22Rv1 (cell line): Measurements from ENCODE around the gene IL1RL1.

ENCODE experiments used
- H3K27ac ChIP-seq: fragments of 450-650 bp; 2 replicates; pipeline ENCODE4 v1.5.1; 2017
- ZFX ChIP-seq: fragments of 450-650 bp; IDR thresholded peaks from 2 replicates; pipeline ENCODE4 v1.6.1; 2017; ENCODE audit warnings: antibody characterized with exemption, borderline replicate concordance
- TF ChIP-seq, protein P1 (sequence below): fragments of 450-650 bp; IDR thresholded peaks from 2 replicates; pipeline ENCODE4 v1.5.1; 2017; ENCODE audit warnings: mild to moderate bottlenecking

Gene IL1RL1

DNA sequence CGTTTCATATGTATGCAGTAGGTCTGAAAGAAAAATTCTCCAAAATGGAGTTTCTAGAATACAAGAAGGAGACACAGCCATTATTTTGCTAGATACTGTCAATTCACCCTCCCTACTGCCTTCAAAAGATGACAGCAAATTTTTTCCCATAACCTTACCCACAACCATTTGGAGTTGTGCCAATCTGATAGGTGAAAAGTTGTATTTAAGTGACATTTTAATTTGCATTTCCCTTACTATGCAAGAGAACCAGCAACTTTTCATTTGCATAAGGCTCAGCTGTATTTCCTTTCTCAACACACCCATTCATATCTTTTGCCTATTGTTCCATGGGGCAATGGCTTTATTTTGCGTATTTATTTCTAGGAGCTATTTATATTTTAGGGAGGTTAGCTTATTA, 80.2 kb downstream of the IL1RL1 start:
- TF ChIP-seq, protein P1, sequence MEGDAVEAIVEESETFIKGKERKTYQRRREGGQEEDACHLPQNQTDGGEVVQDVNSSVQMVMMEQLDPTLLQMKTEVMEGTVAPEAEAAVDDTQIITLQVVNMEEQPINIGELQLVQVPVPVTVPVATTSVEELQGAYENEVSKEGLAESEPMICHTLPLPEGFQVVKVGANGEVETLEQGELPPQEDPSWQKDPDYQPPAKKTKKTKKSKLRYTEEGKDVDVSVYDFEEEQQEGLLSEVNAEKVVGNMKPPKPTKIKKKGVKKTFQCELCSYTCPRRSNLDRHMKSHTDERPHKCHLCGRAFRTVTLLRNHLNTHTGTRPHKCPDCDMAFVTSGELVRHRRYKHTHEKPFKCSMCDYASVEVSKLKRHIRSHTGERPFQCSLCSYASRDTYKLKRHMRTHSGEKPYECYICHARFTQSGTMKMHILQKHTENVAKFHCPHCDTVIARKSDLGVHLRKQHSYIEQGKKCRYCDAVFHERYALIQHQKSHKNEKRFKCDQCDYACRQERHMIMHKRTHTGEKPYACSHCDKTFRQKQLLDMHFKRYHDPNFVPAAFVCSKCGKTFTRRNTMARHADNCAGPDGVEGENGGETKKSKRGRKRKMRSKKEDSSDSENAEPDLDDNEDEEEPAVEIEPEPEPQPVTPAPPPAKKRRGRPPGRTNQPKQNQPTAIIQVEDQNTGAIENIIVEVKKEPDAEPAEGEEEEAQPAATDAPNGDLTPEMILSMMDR = no peak
- no peak for TF ChIP-seq ZFX
- no peak overlapping the region for H3K27ac ChIP-seq

DNA sequence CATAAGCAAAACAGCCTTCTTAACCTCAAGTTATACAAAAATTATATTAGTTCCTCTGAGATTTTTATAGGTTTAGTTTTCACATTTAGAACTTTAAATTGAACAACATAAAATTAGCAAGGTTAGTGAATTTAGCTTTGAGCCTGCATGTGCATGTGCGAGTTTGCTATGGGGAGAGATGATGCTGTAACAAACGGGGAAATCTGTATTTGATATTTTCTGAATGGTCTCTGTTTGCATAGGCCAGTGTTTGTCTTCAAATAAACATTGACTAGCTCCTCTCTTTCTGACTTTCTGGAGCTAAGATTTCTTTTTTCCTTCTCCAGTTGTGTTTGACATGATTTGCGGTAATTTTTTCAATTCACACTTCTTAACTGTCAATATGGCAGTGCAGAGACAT, 80.7 kb downstream of the IL1RL1 start:
- no peak overlapping the region for H3K27ac ChIP-seq
- TF ChIP-seq ZFX = no peak
- TF ChIP-seq, protein P1 = no peak

GRCh38 chr2:102392942-102393341, 81.6 kb downstream of the IL1RL1 start:
- TF ChIP-seq, protein P1 = no peak
- no peak for TF ChIP-seq ZFX
- H3K27ac ChIP-seq = no peak overlapping the region

- TF ChIP-seq, protein P1 = no peak
- no peak for TF ChIP-seq ZFX
- no peak overlapping the region for H3K27ac ChIP-seq
Observed at GRCh38 chr2:102396012-102396411, 84.6 kb downstream of the IL1RL1 start.

GRCh38 chr2:102397209-102397608, 85.8 kb downstream of the IL1RL1 start:
- no peak for TF ChIP-seq ZFX
- TF ChIP-seq, protein P1 = no peak
- H3K27ac ChIP-seq = no peak overlapping the region

DNA sequence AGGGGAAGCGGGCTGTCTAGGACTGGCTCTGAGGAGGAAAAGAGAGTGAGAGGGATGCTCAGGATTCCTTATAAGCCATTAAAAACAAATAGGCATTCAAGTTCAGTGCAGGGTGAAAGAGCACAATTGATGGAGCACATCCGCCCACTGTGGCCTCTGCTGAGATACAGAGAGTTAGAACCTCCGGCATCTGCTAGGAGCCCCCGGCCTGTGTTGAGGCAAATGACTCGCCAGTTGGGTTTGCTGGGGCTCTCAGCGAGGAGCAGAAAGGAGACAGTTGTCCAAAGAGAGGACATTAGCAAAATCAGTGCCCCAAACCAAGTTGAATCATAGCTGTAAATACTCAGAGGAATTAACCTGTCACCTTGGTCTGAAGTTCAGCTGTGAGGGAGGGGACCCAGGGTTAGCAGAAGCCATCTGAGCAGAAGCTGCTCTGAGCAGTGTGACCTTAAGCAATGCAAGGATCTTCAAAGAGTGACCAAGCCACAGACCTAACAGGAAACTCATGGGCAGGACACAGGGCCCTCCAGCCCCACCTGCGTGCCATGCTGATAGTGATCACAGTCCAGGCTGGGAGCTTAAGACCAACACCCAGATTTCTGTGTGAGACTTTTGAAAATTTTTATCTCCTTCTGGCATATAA, 88.3 kb downstream of the IL1RL1 start:
- no peak overlapping the region for H3K27ac ChIP-seq
- no peak for TF ChIP-seq ZFX
- TF ChIP-seq, protein P1 = no peak

GRCh38 chr2:102401456-102401855, 90.1 kb downstream of the IL1RL1 start:
- TF ChIP-seq ZFX = no peak
- TF ChIP-seq, protein P1 = no peak

More at GRCh38 chr2:102401456-102401855, 90.1 kb downstream of the IL1RL1 start:
- no peak overlapping the region for H3K27ac ChIP-seq
